Muscle layer of colon (tissue), 2 donors: ENCODE measurements around the gene CD82.
A peak's percentile ranks its signal among the peaks of the same experiment; 100 is the strongest.

Experiments
- H3K27ac ChIP-seq: one replicate; pipeline ENCODE4 v1.7.0; 2013; ENCODE audit warnings: low read depth, mild to moderate bottlenecking, low read length, moderate library complexity
- H3K27me3 ChIP-seq, 2 donors: one replicate each; pipeline ENCODE4 v1.7.0; 2013; ENCODE audit warnings: low read length in 2 of 2, mild to moderate bottlenecking in 2 of 2; ENCODE audit not compliant: insufficient read depth in 2 of 2, control insufficient read depth in 1 of 2
- H3K36me3 ChIP-seq: one replicate; pipeline ENCODE4 v1.7.0; 2013; ENCODE audit warnings: mild to moderate bottlenecking, low read length; ENCODE audit not compliant: insufficient read depth
- H3K4me1 ChIP-seq: one replicate; pipeline ENCODE4 v1.7.0; 2013; ENCODE audit warnings: mild to moderate bottlenecking, low read length; ENCODE audit not compliant: insufficient read depth
- H3K4me3 ChIP-seq, 2 donors: one replicate each; pipeline ENCODE4 v1.7.0; 2013; ENCODE audit warnings: low read length in 2 of 2, low read depth in 1 of 2, mild to moderate bottlenecking in 1 of 2, moderate library complexity in 1 of 2
- H3K9ac ChIP-seq: one replicate; pipeline ENCODE4 v1.7.0; 2013; ENCODE audit warnings: low read length
- H3K9me3 ChIP-seq: one replicate; pipeline ENCODE4 v1.7.0; 2013; ENCODE audit warnings: mild to moderate bottlenecking, low read length
- donor health status: abdominal sarcoma.
- donor health status: Adenocarcinoma of cecum.

The CD82 gene

DNA sequence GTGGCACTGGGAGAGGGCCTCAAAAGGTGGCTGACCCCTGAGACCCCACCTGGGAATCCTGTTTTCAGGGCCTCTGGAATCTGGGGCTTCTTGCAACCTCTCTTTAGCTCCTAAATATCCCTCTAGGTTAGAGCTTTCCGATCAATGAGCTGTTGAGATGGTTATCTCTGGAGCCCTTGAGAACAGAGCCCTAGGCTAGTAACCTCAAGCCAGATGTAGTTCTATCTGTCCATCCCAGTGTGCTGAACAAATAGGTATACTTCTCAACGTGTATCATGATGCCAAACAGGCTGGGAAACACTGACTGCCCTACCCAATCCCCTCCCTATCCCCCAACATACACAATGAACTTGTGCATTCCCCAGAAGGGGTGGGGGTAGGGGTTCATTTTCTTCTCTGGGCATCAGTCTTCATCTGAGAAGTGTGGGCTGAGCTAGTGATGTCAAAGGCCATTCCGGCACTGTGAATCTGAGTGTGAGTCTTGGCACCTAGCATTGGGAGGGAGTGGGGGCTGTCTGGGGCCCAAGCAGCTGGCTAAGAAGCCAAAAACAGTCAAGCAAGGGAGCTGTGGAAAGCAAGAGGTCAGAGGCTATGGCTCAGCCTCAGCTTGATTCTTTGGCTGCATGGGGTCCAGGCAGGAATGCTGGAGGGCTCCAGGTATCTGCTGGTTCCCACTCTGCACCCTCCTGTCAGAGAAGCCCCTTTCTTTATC is 17.3 kb downstream of the CD82 start:
- Histone ChIP-seq H3K9me3 (no peaks in the 10 kb centered on the region), H3K9ac (no peak overlapping the region), H3K36me3 (peaks cover 2% of the 10 kb centered on the region), H3K27ac (no peak overlapping the region), H3K27me3 (no peaks in the 10 kb centered on the region), H3K4me1 (peaks cover 17% of the 10 kb centered on the region), H3K4me3 (no peak overlapping the region)

DNA sequence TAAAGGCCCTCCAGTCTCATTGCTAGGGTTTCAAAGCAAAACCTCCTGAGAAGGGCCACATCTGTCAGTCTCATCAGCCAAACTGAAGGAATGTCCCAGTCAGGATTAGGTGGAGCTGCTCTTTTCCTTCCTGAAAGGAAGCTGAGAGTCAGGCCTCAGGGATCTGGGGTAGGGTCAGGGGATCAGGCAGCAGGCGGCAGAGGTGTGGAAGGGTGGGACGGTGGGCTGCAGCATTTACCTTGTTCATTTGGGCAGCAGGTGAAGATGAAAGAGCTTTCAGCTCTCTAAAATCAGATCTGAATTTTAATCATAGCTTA is 17.8 kb downstream of the CD82 start:
- no peak overlapping the region for H3K27ac ChIP-seq
- peaks cover 3% of the 10 kb centered on the region for H3K36me3 ChIP-seq
- no peak overlapping the region for H3K4me3 ChIP-seq
- peaks cover 17% of the 10 kb centered on the region for H3K4me1 ChIP-seq
- H3K9ac ChIP-seq = no peak overlapping the region
- no peaks in the 10 kb centered on the region for H3K27me3 ChIP-seq
- no peaks in the 10 kb centered on the region for H3K9me3 ChIP-seq

DNA sequence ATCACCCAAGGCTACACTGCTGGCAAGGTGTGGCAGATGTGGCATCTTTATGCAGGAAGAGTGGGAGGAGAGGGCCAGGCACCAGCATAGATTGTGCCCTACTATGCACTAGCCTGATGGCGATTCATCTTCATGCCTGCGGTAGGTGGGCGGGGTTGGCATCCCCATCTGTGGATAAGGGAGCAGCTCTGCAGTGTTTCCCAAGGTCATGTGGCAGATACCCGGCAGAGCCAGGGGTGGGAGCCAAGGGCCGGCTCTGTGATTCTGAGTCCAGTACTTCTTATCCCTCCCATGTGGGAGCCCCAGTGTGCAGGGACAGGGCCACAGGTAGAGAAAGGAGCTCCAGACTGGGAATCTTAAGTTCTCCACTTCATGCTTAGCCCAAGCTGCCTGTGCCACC is 20.0 kb downstream of the CD82 start:
- Histone ChIP-seq H3K27me3 (no peaks in the 10 kb centered on the region), H3K4me1 (peaks cover 27% of the 10 kb centered on the region), H3K9ac (no peak overlapping the region), H3K9me3 (no peaks in the 10 kb centered on the region), H3K4me3 (no peak overlapping the region), H3K27ac (no peak overlapping the region), H3K36me3 (peaks cover 3% of the 10 kb centered on the region)

DNA sequence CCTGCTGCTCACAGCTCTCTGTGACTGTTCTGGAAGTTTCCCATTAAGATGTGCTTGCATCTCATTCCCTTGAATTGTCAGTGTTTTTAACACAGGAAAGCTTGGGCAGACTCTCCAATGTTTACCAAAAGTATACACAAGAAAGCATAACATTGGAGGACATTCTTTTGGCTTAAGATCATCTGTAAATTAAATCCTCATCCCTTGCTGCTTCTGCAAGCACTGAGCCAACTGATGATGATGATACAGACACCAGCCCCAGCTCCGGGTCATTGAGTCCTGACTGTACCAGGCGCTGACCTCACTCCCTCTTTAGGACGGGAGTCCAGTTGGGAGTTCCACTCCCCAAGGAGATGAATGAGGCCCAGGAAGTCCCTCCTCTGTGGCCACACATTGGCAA is 23.8 kb downstream of the CD82 start:
- no peaks in the 10 kb centered on the region for H3K27me3 ChIP-seq
- no peaks in the 10 kb centered on the region for H3K9me3 ChIP-seq
- peaks cover 3% of the 10 kb centered on the region for H3K36me3 ChIP-seq
- no peak overlapping the region for H3K9ac ChIP-seq
- H3K4me3 ChIP-seq = no peak overlapping the region
- H3K27ac ChIP-seq = peak overlapping the region; percentile 48
- peaks cover 64% of the 10 kb centered on the region for H3K4me1 ChIP-seq

DNA sequence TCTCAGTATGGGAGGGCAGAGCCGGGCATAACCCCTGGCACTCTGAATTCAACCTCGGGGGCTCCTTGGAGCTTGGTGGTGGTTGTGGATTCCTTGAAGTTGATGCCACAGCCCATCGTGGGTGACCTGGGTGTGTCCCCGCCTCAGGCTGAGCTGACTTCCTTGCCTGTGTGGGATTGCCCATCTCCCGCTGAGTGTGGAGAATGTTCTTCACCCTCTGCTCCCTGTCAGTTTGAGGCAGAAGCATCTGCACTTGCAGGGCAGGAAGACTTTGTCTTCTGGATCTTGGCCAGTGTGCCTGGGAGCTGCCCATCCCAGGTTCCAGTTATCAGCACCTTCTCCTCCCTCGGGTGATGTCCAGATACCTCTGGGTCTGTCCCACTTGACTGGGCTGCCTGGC is 25.3 kb downstream of the CD82 start:
- Histone ChIP-seq H3K27me3 (no peaks in the 10 kb centered on the region), H3K9me3 (no peaks in the 10 kb centered on the region), H3K4me1 (peaks cover 63% of the 10 kb centered on the region), H3K9ac (no peak overlapping the region), H3K36me3 (peaks cover 3% of the 10 kb centered on the region), H3K4me3 (no peak overlapping the region), H3K27ac (no peak overlapping the region)

DNA sequence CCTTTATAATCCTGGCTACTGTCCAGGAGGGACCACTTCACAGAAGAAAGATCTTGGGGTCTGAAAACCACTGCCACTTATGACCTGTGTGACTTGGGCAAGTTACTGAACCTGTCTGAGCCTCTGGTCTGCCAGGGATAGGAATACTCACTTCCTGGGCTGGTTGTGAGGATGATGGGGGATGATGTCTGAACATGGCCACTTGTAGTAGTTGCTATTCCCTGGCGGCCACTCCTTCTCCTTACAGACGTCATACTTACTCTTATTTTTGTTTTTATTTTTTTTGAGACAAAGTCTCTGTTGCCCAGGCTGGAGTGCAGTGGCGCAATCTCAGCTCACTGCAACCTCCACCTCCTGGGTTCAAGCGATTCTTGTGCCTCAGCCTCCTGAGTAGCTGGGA is 26.1 kb downstream of the CD82 start:
- H3K27me3 ChIP-seq = no peaks in the 10 kb centered on the region
- peaks cover 3% of the 10 kb centered on the region for H3K36me3 ChIP-seq
- H3K4me3 ChIP-seq = no peak overlapping the region
- H3K9ac ChIP-seq = no peak overlapping the region
- peak overlapping the region; percentile 56 for H3K27ac ChIP-seq
- H3K4me1 ChIP-seq = peaks cover 69% of the 10 kb centered on the region
- no peaks in the 10 kb centered on the region for H3K9me3 ChIP-seq

DNA sequence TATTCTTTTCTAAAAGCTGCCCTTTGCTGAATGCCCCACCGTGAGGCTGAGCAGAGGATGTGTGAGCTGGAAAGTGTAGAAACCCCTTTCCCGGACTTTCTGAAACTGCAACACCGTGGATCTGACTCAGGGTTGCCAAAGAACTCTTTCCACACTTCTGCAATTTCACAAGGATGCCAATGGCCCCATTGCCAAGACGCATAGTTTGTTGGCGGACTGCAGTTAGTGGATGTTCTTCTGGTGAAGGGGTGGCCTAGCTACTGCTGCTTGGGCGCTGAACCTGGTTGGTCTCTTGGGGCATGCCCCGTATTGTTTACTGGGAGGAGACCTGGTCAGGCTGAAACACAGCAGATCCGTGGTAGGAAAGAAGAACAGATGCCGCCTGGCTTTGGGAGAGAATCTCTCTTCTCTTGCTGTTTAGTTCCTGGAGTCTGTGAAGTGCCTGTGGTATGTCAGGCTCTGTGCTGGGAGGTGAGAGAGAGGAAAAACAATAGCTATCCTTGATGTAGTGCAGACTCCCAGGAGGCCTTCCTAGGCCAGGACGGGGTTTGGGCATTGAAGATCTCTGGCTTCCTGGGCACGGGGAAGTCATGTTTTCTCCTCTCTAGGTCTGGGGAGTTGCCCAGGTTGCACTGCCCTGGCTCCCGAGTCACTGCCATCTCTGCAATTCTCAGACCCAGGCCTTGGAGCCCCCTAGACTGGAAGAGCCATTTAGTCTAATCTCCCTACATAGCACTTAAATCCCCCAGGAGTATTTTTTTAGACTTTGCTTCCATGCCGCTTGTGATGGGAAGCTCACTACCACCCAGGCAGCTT is 26.9 kb downstream of the CD82 start:
- no peaks in the 10 kb centered on the region for H3K9me3 ChIP-seq
- H3K4me1 ChIP-seq = peaks cover 77% of the 10 kb centered on the region
- H3K36me3 ChIP-seq = peaks cover 3% of the 10 kb centered on the region
- no peaks in the 10 kb centered on the region for H3K27me3 ChIP-seq
- H3K4me3 ChIP-seq = no peak overlapping the region
- no peak overlapping the region for H3K9ac ChIP-seq
- peak overlapping the region; percentile 89 for H3K27ac ChIP-seq

DNA sequence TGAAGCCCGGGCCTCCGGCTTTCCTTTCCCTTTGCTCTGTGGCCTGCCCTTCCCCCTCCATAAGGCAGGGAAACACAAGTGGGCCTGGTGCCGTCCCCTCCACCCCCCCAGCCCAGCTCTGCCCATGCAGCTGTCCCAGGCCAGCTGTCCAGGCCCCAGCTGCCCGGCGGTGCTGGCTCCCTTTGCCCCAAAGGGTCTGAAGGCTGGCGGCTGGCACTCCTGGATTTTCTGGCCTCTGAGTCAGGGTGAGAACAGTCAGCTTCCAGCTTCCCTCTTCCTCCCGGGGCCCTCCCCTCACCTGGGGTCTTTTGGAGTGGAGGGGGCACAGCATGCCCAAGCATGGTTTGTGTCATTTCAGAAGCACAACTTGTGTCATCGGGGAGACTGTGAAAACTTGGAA is 27.8 kb downstream of the CD82 start:
- Histone ChIP-seq H3K36me3 (no peaks in the 10 kb centered on the region), H3K27me3 (no peaks in the 10 kb centered on the region), H3K27ac (peak overlapping the region; percentile 89), H3K4me1 (peaks cover 77% of the 10 kb centered on the region), H3K4me3 (no peak overlapping the region), H3K9ac (no peak overlapping the region), H3K9me3 (no peaks in the 10 kb centered on the region)

DNA sequence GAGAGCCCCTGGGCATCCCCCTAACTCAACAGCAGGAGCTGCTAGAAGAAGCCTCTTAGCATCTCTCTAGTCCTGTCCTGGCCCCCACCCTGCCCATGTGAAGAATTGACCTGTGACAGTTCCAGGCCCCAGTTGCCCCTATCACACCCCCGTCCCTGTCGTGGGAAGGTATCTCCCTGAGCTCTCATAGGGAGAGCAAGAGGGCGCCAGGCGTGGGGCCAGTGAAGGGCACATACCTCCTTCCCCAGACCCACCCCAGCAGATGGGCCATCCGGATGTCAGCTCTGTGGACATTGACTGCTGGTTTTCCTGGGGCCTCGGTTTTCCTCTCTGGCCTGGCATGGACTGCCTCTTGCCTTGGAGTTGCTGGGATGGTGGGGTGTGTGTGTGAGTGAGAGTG is 29.5 kb downstream of the CD82 start:
- Histone ChIP-seq H3K4me3 (no peak overlapping the region), H3K4me1 (peaks cover 67% of the 10 kb centered on the region), H3K27ac (no peak overlapping the region), H3K9me3 (no peaks in the 10 kb centered on the region), H3K36me3 (no peaks in the 10 kb centered on the region), H3K9ac (no peak overlapping the region), H3K27me3 (no peaks in the 10 kb centered on the region)

DNA sequence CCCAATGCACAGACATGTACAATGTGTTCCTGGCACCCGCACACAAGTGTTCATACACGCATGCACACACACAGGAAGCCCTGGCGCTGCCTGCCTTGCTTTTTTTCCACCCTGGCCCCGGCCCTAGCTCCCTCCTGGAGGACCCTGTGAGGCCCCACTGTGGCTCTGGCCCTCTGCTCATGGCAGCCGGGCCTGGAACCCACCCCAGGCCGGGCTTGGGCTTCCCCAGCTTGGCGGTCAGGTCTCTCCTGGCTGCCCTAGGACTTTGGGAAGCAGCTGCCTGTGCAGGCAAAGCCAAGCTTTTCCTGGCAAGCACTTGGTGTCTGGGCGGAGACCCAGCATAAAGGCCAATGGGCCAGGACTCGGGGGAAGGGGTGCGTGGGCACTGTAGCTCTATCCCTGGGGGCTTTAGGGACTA is 30.5 kb downstream of the CD82 start:
- Histone ChIP-seq H3K27ac (peak overlapping the region; percentile 16), H3K27me3 (no peaks in the 10 kb centered on the region), H3K4me1 (peaks cover 62% of the 10 kb centered on the region), H3K9ac (no peak overlapping the region), H3K4me3 (peak overlapping the region in 1 of 2 donors; percentile 32), H3K36me3 (peaks cover 5% of the 10 kb centered on the region), H3K9me3 (no peaks in the 10 kb centered on the region)

DNA sequence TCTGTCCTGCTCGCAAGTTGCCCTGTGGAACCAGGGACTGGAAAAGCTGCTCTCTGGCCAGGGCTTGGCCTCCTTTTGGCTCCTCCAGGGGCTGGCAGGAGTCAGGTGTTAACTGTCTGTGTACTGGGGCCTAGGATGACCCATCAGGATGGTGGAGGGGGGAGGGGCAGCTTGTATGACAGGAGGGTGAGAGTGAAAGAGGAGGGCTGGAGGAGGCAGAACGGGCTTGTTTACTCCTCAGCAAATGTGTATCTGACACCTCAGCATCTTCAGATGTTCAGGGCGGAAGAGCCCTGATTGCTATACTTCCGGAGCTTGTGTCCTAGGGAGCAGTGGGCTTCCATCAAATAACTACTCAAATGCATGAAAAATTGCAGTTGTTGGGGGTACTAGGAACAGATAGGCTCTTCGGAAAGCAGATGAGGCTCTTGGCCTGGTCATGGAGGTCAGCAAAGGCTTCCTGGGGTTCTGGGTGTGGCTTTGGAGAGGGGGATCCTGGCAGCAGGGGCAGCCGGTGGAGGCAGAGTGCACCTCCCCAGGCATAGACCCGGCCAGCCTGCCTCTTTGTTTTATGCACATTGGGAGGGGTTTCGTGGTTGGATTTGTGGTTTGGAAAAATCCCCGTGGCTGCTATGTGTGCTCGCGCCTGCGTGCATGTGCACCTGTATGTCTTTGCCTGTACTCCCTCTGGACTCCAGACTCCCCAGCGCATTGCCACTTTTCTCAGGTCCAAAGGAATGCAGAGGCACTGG is 31.2 kb downstream of the CD82 start:
- peak overlapping the region; percentile 16 for H3K27ac ChIP-seq
- H3K4me3 ChIP-seq = peak overlapping the region in 1 of 2 donors; percentile 32
- H3K9me3 ChIP-seq = no peaks in the 10 kb centered on the region
- H3K9ac ChIP-seq = no peak overlapping the region
- H3K4me1 ChIP-seq = peaks cover 54% of the 10 kb centered on the region
- H3K27me3 ChIP-seq = no peaks in the 10 kb centered on the region
- peaks cover 5% of the 10 kb centered on the region for H3K36me3 ChIP-seq
